Motor neuron (in vitro differentiated cells): ENCODE measurements around the gene ABHD17C. TPM values are rescaled to one million over a fixed set of nuclear protein-coding genes. Genes with fewer than 3 reads are reported as not detected.
"Not testable (repeated sequence)": the region's sequence is repeated elsewhere in the genome, so short reads cannot be mapped to it uniquely, and the experiment has no call there.

Experiments used
- ATAC-seq, 8 experiments: fragments of 200-7000 bp; cut with Tn5 transposase; replicated peaks in 6 of 8; 2 replicates each; pipeline ENCODE4 v1.8.0; 2021; ENCODE audit warnings: mild to moderate bottlenecking in 8 of 8, moderate library complexity in 8 of 8
- H3K27ac ChIP-seq, 2 donors: fragments of 250-450 bp; sonication (Bioruptor Pico); 2 replicates each; pipeline ENCODE4 v1.9.0; 2021; ENCODE audit warnings: antibody characterized with exemption in 2 of 2, mild to moderate bottlenecking in 2 of 2, moderate library complexity in 1 of 2
- H3K4me1 ChIP-seq, 2 donors: fragments of 250-450 bp; sonication (Bioruptor Pico); replicated peaks in 1 of 2; 2 replicates each; pipeline ENCODE4 v1.6.1; 2021; ENCODE audit warnings: antibody characterized with exemption in 2 of 2, mild to moderate bottlenecking in 2 of 2, moderate library complexity in 1 of 2
- H3K4me3 ChIP-seq, 5 donors: fragments of 250-450 bp; sonication (Bioruptor Pico); 2 replicates each; pipeline ENCODE4 v1.9.0; 2021; ENCODE audit warnings: antibody characterized with exemption in 5 of 5, mild to moderate bottlenecking in 5 of 5, moderate library complexity in 4 of 5
- WGBS, 10 experiments: fragments of 450-650 bp; shearing (Covaris generic); methylation state at CpG; one replicate each; pipeline ENCODE4 v1.0.0; 2022; 5-methylcytosine and 5-hydroxymethylcytosine counted together
- in situ Hi-C, 9 experiments: fragments of 400-800 bp; cut with MboI; loops; one replicate each; pipeline ENCODE4 v1.15.0; 2021; ENCODE audit warnings: low sequenced_read_pairs in 9 of 9, low pct_unique_long_range_greater_than_20kb in 2 of 9; ENCODE audit not compliant: unreplicated experiment in 9 of 9
- total RNA-seq, 8 experiments: library from RNA; unstranded; fragments of 300-600 nt; gene quantifications; 2 replicates each; pipeline versions ENCODE4 v1.2.3 to v1.2.4, GENCODE V29; 2022

The ABHD17C gene
- total RNA-seq, 8 experiments from 2014 or later: 6.8 to 19.7 (median 9.0) TPM

DNA sequence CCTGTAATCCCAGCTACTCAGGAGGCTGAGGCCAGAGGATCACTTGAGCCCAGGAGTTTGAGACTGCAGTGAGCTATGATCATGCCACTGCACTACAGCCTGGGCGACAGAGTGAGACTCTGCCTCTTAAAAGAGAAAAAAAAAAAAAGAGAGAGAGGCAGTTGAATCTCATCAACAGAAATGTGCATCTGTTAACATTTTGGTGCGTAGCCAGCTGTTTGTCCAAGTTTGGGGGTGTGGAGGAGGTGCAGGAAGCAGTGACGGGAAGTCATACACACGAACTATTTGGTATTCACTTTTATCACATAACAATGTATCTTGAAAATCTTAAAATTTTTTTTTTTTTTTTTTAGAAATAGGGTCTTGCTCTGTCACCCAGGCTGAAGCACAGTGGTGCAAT is 65.8 kb downstream of the ABHD17C start:
- ATAC-seq: peak in 3 of 8 experiments; percentile 37 to 86 (median 81)
- H3K27ac ChIP-seq: no peak overlapping the region
- H3K4me1 ChIP-seq: no peaks in the 10 kb centered on the region
- in situ Hi-C loops: loop anchor here in 1 of 9 experiments (25.0 kb wide), 1 partner anchor 199 kb away; no protein-coding TSS in a partner anchor
- no peak overlapping the region for H3K4me3 ChIP-seq
- WGBS, 10 experiments: 4 to 75% (median 47%) methylated on average over 1 to 4 of the region's 4 CpGs; no CpG with 5 or more reads in 2 of the 10 experiments

- H3K27ac ChIP-seq: no peak overlapping the region
- in situ Hi-C loops: loop anchor here in 1 of 9 experiments (25.0 kb wide), 1 partner anchor 199 kb away; no protein-coding TSS in a partner anchor
Measured at GRCh38 chr15:80761754-80762153, 66.6 kb downstream of the ABHD17C start.

DNA sequence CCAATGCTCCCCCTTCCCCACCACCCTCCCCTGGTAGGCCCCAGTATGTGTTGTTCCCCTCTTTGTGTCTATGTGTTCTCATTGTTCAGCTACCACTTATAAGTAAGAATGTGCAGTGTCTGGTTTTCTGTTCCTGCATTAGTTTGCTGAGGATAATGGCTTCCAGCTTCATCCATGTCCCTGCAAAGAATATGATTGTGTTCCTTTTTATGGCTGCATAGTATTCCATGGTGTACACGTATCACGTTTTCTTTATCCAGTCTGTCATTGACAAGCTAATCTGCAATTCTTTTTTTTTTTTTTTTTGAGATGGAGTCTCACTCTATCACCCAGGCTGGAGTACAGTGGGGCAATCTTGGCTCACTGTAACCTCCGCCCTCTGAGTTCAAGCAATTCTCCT is 68.1 kb downstream of the ABHD17C start:
- not testable (repeated sequence) for ATAC-seq, H3K27ac ChIP-seq, H3K4me1 ChIP-seq, H3K4me3 ChIP-seq
- WGBS, 10 experiments: 90 to 100% (median 100%) methylated on average over 2 to 3 of the region's 3 CpGs; no CpG with 5 or more reads in 5 of the 10 experiments
- in situ Hi-C loops: loop anchor here in 1 of 9 experiments (25.0 kb wide), 1 partner anchor 201 kb away; no protein-coding TSS in a partner anchor

More at GRCh38 chr15:80761754-80762153, 66.6 kb downstream of the ABHD17C start:
- Histone ChIP-seq H3K4me1 (no peaks in the 10 kb centered on the region), H3K4me3 (no peak overlapping the region)
- ATAC-seq: no peak
- 73 to 100% (median 94%) methylated on average over 2 to 6 of the region's 6 CpGs; no CpG with 5 or more reads in 4 of the 10 experiments for WGBS, 10 experiments

- ATAC-seq: peak in 1 of 8 experiments; percentile 8
- H3K4me1 ChIP-seq: no peaks in the 10 kb centered on the region
- no peak overlapping the region for H3K4me3 ChIP-seq
- in situ Hi-C loops: loop anchor here in 1 of 9 experiments (25.0 kb wide), 1 partner anchor 202 kb away; no protein-coding TSS in a partner anchor
- H3K27ac ChIP-seq: no peak overlapping the region
- 20 to 100% (median 82%) methylated on average over 1 to 3 of the region's 3 CpGs; no CpG with 5 or more reads in 1 of the 10 experiments for WGBS, 10 experiments
Measured at GRCh38 chr15:80764535-80764934, 69.4 kb downstream of the ABHD17C start.

DNA sequence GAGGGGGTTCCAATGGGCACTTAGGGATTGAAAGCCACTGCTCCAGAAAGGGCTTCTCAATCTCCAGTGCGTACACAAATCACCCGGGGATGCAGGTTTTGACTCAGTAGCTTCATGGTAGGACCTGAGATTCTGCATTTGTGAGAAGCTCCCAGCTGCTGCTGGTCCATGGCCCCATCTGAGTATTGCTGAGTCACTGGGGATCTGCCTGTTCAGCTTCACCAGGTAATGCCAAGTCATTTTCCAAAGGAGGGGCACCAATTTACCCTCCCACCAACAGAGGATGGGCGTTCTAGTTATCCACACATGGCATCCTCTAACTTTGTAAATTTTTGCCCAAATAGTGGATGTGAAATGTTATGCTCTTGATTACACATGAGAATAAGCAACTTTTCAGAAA is 71.2 kb downstream of the ABHD17C start:
- Histone ChIP-seq H3K4me1 (no peaks in the 10 kb centered on the region), H3K27ac (no peak overlapping the region), H3K4me3 (no peak overlapping the region)
- WGBS, 10 experiments: 95 to 100% (median 100%) methylated on average over 1 to 3 of the region's 3 CpGs; no CpG with 5 or more reads in 6 of the 10 experiments
- in situ Hi-C loops: loop anchor here in 1 of 9 experiments (25.0 kb wide), 1 partner anchor 204 kb away; no protein-coding TSS in a partner anchor
- no peak for ATAC-seq

GRCh38 chr15:80768158-80768557 is 73.0 kb downstream of the ABHD17C start:
- WGBS, 10 experiments: 29 to 100% (median 69%) methylated on average over 1 of the region's 1 CpG; no CpG with 5 or more reads in 2 of the 10 experiments
- no peak for ATAC-seq
- no peak overlapping the region for H3K4me3 ChIP-seq
- H3K27ac ChIP-seq: no peak overlapping the region
- no peaks in the 10 kb centered on the region for H3K4me1 ChIP-seq
- in situ Hi-C loops: loop anchor here in 1 of 9 experiments (25.0 kb wide), 1 partner anchor 206 kb away; no protein-coding TSS in a partner anchor

DNA sequence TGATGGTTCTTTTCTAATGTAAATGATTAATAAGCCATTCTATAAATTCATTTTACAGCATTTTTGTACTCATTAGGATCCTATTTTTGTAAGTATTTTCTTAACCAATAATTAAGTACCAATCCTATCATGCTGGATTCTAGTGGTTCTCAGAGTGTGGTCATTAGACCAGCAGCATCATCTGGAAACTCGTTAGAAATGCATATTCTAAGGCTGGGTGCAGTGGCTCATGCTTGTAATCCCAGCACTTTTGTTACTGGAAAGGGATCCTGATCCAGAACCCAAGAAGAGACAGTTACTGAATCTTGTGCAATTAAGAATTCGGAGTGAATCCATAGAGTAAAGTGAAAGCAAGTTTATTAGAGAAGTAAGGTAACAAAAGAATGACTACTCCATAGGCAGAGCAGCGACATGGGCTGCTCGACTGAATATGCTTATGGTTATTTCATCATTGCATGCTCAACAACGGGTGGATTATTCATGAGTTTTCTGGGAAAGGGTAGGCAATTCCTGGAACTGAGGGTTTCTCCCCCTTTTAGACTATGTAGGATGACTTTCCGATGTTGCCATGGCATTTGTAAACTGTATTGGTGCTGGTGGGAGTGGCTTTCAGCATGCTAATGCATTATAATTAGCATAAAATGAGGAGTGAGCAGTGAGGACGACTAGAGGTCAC is 74.2 kb downstream of the ABHD17C start:
- in situ Hi-C loops: loop anchor here in 1 of 9 experiments (25.0 kb wide), 1 partner anchor 207 kb away; no protein-coding TSS in a partner anchor
- peak in 6 of 8 experiments; percentile 19 to 82 (median 62) for ATAC-seq
- Histone ChIP-seq H3K4me1 (no peaks in the 10 kb centered on the region), H3K4me3 (no peak overlapping the region), H3K27ac (no peak overlapping the region)
- WGBS, 10 experiments: 6 to 93% (median 63%) methylated on average over 2 to 7 of the region's 7 CpGs

- no peaks in the 10 kb centered on the region for H3K4me1 ChIP-seq
- in situ Hi-C loops: loop anchor here in 3 of 9 experiments (10.0 to 25.0 kb wide), 4 partner anchors 195 to 315 kb away; no protein-coding TSS in a partner anchor
- no peak overlapping the region for H3K4me3 ChIP-seq
- no peak for ATAC-seq
- 42 to 100% (median 89%) methylated on average over 1 to 7 of the region's 7 CpGs for WGBS, 10 experiments
- no peak overlapping the region for H3K27ac ChIP-seq
Measured at GRCh38 chr15:80769829-80770705, 75.0 kb downstream of the ABHD17C start.

DNA sequence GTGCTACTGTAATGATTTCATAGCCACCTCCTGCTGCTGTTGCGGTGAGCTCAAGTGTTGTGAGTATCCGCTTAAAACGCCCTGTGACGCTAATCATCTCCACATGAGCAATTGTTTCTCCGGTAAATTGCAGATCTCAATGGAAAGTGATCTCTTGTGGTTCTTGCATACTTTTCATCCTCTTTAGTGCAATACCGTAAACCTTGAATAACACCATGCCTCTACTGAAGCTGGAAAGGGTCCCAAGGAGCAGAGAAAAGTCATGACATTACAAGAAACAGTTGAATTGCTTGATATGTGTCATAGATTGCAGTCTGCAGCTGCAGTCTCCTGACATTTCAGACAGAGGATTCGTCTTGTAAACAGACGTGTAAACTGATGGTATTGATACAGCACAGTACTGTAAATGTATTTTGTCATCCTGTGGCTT is 78.0 kb downstream of the ABHD17C start:
- peak in 3 of 8 experiments; percentile 10 to 43 (median 27) for ATAC-seq
- 3 to 82% (median 57%) methylated on average over 3 to 8 of the region's 8 CpGs; no CpG with 5 or more reads in 5 of the 10 experiments for WGBS, 10 experiments
- in situ Hi-C loops: loop anchor here in 3 of 9 experiments (10.0 to 25.0 kb wide), 4 partner anchors 198 to 318 kb away; no protein-coding TSS in a partner anchor

DNA sequence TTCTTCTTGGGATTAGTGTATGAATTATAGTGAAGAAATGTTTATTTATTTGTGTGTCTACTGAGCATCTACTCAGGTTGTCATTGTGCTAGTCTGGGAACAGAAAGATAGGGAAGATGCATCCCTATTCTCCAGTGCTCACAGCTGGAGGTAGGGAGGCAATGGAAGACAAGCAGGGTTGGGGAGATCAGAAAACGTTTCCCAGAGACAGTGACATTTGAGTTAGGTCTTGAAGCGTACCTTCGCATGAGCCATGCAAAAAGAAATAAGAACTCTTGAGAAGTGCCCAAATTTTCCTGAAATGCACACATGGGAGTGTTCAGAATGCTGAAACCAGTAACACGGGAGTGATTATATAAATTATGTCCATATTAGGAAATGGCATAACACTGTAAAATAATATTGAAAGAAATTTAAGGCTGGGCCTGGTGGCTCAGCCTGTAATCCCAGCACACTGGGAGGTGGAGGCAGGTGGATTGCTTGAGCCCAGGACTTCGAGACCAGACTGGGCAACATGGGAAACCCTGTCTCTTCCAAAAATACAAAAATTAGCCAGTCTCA is 78.8 kb downstream of the ABHD17C start:
- in situ Hi-C loops: loop anchor here in 3 of 9 experiments (10.0 to 25.0 kb wide), 4 partner anchors 199 to 319 kb away; no protein-coding TSS in a partner anchor
- Histone ChIP-seq H3K27ac (no peak overlapping the region), H3K4me3 (no peak overlapping the region), H3K4me1 (peaks cover 5 to 13% of the 10 kb centered on the region in 2 donors)
- peak in 2 of 8 experiments; percentile 3 to 28 for ATAC-seq
- 0 to 92% (median 67%) methylated on average over 2 to 5 of the region's 5 CpGs for WGBS, 10 experiments

More for the DNA sequence above, 78.0 kb downstream of the ABHD17C start:
- Histone ChIP-seq H3K27ac (no peak overlapping the region), H3K4me3 (no peak overlapping the region), H3K4me1 (peaks cover 5 to 13% of the 10 kb centered on the region in 2 donors)

DNA sequence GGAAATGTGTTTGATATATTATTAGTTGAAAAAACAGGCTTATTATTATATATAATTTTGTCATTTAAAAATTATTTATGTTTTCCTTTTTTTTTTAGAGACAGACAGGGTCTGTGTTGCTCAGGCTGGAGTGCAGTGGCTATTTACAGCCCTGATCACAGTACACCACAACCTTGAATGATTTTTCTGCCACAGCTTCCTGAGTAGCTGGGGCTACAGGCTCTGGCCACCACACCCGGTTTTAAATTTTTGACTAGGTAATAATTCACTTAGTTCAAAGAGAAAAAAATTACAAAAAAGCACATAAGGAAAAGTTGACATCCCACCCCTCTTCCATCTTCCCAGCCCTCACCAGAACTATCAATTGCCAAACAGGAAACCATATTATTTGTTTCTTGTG is 79.4 kb downstream of the ABHD17C start:
- Histone ChIP-seq H3K27ac (no peak overlapping the region), H3K4me3 (no peak overlapping the region), H3K4me1 (peaks cover 5 to 13% of the 10 kb centered on the region in 2 donors)
- ATAC-seq: no peak
- in situ Hi-C loops: loop anchor here in 3 of 9 experiments (10.0 to 25.0 kb wide), 4 partner anchors 200 to 320 kb away; no protein-coding TSS in a partner anchor
- WGBS, 10 experiments: 0 to 100% (median 67%) methylated on average over 1 of the region's 1 CpG; no CpG with 5 or more reads in 3 of the 10 experiments

DNA sequence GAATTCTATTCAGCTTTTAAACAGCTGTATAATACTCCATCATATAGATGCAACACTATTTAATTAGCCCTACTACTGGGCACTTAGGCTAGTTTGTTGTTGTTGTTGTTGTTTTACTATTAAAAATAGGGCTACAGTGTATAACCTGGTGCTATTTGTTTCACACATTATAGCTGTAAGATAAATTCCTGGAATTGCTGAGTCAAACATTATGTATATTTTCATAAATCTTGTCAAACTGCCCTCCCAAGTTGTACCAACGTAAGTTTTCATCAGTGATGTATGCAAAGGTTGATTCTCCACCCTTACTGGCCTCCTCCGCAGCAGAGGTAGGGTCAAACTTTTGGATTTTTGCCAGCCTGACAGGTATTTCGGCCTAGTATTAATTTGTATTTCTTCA is 80.2 kb downstream of the ABHD17C start:
- H3K4me3 ChIP-seq: no peak overlapping the region
- in situ Hi-C loops: loop anchor here in 5 of 9 experiments (10.0 to 25.0 kb wide), 6 partner anchors 187 to 321 kb away; no protein-coding TSS in a partner anchor
- WGBS, 10 experiments: 79 to 100% (median 96%) methylated on average over 1 to 3 of the region's 3 CpGs
- no peak for ATAC-seq
- no peak overlapping the region for H3K27ac ChIP-seq
- peaks cover 11 to 13% of the 10 kb centered on the region in 2 donors for H3K4me1 ChIP-seq
